Uterus (tissue), 2 donors: ENCODE data around the gene LCT.

Experiments used
- POLR2A ChIP-seq, 2 donors: fragments of 450-650 bp; IDR thresholded peaks; one replicate each; pipeline ENCODE4 v1.6.1; 2016; ENCODE audit warnings: antibody characterized with exemption in 2 of 2, mild to moderate bottlenecking in 1 of 2, moderate library complexity in 1 of 2
- TF ChIP-seq, protein P1 (sequence below), 4 experiments: fragments of 200-600 bp in 2 of 4; fragments of 450-650 bp in 2 of 4; sonication (generic) in 2 of 4; IDR thresholded peaks; one replicate each; pipeline ENCODE4 v1.5.1; 2016 to 2019; ENCODE audit warnings: antibody characterized with exemption in 4 of 4, mild to moderate bottlenecking in 2 of 4, moderate library complexity in 1 of 4

DNA sequence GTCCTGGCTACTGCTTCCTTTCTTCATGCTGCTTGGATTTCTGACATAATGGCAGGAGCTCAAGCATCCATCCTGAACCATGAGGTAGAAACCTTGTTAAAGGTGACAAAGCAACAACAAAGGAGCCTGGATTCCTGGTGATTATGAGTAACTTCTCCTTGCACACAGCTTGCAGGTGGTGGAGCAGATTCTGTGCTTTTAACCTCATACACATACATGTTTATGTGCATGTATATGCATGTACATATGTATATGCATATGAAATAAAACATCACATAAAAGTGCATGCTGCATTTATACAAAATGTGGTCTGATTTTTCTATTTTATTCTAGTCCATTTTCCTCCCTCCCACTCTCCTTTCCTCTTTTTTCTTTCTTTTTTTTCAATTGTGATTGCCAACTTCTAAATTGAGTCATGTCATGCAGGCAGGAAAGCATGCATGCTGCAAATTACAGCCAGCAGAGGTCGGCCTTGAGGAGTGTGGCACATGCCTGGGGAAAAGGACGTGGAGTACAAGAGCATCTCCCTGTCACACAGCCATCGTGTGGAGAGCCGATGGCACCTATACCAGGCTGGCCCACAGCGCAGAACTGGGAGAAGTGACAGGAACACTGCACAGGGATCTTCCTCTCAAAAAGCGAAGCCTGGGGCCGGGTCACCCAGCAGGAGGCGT, 17.9 kb downstream of the LCT start:
- TF ChIP-seq, protein P1, sequence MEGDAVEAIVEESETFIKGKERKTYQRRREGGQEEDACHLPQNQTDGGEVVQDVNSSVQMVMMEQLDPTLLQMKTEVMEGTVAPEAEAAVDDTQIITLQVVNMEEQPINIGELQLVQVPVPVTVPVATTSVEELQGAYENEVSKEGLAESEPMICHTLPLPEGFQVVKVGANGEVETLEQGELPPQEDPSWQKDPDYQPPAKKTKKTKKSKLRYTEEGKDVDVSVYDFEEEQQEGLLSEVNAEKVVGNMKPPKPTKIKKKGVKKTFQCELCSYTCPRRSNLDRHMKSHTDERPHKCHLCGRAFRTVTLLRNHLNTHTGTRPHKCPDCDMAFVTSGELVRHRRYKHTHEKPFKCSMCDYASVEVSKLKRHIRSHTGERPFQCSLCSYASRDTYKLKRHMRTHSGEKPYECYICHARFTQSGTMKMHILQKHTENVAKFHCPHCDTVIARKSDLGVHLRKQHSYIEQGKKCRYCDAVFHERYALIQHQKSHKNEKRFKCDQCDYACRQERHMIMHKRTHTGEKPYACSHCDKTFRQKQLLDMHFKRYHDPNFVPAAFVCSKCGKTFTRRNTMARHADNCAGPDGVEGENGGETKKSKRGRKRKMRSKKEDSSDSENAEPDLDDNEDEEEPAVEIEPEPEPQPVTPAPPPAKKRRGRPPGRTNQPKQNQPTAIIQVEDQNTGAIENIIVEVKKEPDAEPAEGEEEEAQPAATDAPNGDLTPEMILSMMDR (IDR thresholded peaks at IDR 0.05) = no peak
- TF ChIP-seq POLR2A (IDR thresholded peaks at IDR 0.05) = no peak
